Renal cortex interstitium (tissue), 11 donors: ENCODE results near the gene CCP110. TPM values are rescaled to one million over a fixed set of nuclear protein-coding genes. Genes with fewer than 3 reads are reported as not detected.

Experiments
- DNase-seq, 11 donors: peaks; one replicate each; pipeline ENCODE4 v3.0.0-alpha.2; 2013; ENCODE audit warnings: low read depth in 9 of 11, low spot score in 4 of 11; ENCODE audit errors: extremely low read depth in 1 of 11
- polyA plus RNA-seq, 3 donors: library from polyadenylated mRNA; unstranded; fragments of 120-200 nt; gene quantifications; one replicate each; pipeline ENCODE4 v1.2.1, GENCODE V29; 2013; ENCODE audit not compliant: insufficient read length in 3 of 3

CCP110 gene
- polyA plus RNA-seq, 3 donors = 22.8 to 37.1 (median 29.9) TPM

DNA sequence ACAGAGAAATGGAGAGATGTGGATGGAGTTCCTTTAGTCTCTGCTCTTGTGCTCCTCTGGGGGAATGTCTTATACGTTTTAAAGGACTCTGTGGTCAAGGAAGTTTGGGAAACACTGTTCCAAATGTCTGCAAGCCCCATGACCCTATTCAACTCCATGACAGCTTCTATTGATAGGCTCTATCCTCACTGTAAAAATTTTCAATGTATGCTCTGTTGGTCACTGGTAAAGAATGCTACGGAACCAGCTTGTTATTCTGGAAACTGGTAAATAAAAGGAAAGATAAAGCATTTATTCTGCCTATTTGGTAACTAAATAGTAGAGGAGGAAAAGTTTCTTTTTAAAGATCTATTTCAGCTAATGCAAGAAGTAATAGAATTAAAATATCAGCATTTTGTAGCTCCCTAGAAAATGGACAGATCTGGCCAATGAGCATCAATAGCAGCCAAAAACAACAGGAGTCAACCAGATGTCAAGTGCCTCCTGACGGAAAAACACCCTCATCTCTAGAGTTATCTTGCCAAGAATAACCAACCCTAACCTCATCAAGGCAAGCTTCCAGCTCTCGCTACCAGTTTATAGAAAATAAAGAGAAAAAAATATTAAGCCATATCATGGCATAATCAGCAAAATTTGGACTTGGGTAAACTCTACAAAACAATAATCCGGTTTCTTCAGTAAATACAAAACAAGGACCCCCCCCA lies 18.0 kb upstream of the CCP110 start:
- DNase-seq = no peak

DNA sequence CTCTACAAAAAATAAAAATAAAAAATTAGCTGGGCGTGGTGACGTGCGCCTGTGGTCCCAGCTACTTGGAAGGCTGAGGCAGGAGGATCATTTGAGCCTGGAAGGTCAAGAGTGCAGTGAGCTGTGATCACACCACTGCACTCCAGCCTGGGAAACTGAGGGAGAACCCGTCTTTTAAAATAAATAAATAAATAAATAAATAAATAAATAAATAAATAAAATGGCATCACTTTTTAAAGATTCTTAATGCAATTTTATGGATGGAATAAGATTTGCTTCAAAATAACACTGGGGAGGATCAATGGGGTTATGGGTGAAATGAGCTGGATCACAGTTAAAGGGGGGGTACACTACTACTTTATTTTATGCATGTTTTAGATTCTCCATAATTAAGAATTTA lies 16.8 kb upstream of the CCP110 start:
- no peak for DNase-seq

DNA sequence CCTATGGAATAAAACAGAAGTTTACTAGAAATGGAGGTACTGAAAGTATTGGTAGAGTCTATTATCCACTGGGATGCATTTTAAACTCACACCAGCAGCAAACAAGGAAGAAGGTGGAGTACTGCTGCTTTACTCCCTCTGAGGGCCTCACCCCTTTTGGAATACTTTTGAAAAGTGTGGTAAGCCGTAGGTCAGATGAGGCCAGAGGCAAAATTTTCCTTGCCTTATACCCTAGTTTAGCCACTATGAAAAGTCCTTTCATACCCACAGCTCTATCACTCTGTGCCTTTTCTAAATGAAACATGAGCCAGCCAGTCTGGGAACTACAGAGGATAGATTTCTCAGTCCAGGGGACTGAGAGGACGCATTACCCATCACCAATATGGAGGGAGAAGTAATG lies 15.9 kb upstream of the CCP110 start:
- no peak for DNase-seq

DNA sequence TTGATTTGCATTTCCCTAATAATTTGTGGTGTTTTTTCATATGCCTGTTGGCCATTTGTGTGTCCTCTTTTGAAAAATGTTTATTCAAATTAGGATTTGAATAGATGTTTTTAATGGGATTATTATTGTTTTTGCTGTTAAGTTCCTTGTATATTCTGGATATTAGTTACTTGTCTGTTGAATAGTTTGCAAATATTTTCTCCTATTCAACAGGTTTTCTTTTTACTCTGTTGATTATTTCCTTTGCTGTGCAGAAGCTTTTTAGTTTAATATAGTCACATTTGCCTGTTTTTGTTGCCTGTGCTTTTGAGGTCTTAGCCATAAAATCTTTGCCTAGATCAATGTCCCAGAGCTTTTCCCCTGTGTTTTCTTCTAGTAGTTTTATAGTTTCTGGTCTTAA lies 11.4 kb upstream of the CCP110 start:
- no peak for DNase-seq

DNA sequence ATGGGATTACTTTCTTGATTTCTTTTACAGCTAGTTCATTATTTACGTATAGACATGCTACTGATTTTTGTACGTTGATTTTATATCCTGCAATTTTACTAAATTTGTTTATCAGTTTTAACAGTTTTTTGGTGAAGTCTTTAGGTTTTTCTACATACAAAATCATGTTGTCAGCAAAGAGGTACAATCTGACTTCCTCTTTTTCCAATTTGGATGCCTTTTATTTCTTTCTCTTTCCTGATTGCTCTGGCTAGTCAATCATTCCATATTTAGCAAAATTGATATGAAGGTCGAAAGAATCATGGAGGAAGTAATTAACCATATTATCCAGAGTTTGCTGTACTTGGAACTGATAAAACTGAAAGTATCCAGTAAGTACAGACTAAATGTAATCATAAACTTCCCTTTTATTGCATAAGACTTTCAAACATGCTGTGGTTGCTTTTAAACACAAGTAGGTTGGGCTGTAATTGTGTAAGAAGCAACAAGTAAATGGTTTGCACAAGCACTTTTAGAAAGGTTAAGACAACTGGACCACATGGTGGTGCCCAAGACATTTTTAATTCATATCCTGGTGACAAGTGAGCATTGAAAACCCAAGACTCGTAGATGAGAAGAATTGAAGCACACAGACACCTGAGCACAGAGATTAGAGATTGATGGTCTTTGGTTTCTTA lies 10.2 kb upstream of the CCP110 start:
- no peak for DNase-seq

DNA sequence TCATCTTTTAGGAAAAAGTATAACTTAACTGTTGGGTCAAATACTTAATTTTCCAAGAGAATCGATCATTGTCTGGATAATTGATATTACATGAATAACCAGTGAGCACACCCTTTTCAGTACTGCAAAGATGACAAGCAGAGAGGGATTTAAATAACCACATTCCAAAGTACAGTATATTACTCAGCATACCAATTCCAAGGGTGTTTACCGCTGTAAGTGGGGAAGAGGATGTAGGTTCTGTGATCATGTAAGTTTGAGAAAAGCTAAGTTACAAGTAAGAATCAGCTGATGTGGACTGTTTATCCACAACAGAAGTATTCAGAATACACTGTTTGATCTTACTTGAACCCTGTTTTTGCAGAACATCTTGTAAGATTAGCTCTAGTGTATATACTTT lies 8.0 kb upstream of the CCP110 start:
- no peak for DNase-seq

DNA sequence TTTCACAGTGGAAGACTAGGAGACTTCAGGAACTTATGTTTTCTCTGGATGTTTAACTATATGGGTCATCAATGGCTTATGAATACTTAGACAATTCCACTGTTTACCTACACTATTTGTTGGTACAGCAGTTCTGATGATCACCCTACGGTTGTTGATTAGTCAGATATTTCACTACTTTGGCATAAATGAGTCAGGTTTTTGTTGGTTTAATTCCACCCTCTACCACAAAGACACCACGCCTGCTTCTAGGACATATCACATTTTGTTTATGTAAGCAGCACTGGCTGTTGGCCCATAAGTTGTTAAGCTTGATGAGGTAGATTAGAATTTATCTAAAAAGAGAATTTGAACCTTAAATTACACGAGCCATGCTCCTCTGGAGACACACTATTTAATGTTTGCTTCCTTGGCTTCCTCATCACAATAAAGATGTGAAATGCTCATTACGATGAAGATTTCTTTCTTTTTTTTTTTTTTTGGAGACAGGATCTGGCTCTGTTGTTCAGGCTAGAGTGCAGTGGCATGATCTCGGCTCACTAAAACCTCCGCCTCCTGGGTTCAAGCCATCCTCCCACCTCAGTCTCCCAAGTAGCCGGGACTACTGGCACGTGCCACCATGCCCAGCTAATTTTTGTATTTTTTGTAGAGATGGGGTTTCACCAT lies 6.2 kb upstream of the CCP110 start:
- DNase-seq = no peak

DNA sequence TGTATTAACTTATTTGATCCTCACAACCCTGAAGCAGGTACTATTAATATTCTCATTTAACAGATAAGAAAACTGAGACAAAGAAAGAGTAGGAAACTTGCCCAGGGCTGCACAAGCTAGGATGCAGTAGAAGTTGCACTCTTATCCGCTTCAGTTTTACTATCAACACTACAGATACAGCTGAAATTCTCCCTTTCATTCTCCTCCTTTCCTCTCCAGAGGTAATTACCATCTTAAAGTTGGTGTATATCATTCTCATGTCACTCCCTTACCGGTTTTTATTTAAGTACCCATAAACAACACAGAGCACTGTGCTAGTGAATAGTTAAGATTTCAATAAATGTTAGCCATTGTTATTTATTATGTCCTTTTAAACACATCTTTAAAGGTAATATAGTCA lies 5.4 kb upstream of the CCP110 start:
- DNase-seq = no peak

DNA sequence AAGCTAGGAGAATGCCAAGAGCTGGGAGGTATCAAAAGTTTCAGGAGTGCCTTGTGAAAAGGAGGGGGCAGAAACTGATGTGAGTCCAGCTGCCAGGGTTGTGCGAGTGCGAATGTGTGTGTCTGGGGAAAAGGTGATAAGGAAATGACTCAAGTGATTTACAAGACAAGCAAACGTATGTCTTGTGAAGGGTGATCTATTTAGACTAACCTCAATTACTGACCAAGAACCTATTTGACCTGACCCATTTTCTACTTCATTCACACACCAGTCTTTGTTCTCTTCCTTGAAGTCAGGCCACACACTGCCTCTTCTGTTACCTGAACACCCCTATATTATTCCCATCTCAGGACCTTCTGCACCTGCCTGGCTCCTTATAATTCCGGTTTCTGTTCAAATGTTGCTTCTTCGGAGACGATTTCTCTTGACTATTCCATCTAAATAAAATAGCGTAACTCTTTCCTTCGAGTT lies 2.8 kb upstream of the CCP110 start:
- DNase-seq = no peak

DNA sequence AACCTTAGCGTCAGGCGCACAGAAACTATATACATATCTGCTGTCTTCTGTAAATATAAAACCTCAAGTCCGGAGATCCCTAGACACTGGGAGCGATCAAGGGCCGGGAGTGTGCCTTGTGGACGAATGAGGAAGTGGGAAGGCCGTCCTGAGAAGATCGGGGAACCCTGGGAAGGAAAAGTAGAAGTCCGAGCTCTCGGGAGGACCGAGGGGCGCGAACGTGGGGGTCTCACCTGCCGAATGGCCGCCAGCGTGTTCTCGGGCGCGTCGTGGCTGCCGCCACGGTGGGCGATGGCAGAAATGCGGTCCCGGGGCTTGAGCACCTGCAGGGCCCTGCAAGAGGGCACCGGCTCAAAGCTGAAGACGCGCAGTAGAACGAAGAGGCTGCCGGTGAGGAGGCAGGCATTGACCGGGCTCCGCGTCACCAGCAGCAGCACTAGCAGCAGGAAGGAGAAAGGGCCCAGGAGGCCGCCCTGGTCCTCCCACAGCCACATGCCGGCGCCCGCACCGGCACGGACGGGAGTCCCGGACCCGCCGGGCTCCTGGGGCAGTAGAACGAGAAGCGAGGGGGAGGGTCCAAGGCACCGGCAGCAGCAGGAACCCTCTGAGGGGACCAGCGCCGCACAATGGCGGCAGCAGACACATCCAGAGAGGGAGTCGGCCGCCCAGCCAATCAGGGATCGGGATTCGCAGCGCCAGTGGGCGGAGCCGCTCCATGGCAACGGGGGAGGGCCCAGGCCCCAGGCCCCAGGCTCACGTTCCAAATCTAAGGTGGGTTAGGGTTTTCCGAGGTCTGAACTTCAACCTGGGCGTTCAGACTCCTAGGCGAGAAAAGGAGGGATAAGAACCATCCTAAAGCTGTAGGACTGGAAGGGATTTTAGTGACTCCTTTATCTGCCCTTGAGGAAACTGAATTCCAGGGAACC lies 2.0 kb upstream of the CCP110 start, which contains the start of gene GDE1:
TSS of gene GDE1 (minus strand) at position 628 of the 926 bp plus-strand sequence. CDS start at position 494, 134 bp downstream.
- peak; percentile 81 to 93 (median 89) for DNase-seq

DNA sequence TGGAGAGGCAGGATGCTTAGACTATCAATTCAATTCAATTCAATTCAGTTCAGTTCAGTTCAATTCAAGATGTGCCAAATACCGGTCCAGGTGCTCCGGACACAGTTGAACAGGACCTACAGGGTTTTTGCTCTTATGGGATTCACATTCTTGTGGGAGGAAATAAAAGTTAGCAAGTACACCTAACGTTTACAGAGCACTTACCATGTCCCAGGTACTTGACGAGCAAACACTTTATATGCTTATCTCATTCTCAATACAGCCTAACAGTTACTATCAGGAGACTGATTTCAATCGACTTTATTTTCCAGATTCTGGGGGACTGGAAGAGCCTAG lies 1.4 kb upstream of the CCP110 start:
- DNase-seq = no peak

DNA sequence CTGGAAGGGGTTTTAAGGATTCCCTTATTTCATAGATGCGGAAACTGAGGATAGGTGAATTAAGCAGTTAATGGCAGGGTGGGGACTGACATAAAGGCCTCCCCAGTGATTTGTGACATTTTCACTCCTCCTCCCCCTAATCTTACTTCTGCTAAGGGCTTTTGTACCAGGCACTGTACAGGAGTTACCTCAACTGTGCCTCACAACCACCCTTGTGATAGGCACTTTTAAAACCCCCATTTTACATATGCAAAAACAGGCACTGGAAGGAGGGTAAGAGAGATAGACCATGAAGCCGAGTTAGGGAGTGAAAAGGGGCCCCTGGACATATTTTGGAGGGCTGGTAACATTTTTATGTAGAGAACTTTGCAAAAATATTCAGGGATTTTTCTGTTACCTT lies 982 bp upstream of the CCP110 start:
- DNase-seq = no peak

DNA sequence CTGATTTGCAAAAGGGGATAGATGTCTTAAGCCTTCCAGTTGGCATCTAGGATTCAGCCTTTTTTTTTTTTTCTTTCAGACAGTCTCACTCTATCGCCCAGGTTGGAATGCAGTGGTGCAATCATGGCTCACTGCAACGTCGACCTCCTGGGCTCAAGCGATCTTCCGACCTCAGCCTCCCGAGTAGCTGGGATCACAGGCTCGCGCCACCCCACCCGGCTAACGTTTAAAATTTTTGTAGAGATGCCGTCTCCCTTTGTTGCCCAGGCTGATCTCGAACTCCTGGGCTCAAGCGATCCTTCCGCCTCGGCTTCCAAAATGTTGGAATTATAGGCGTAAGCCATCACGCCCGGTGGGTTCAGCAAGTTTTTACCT lies 571 bp upstream of the CCP110 start:
- no peak for DNase-seq

DNA sequence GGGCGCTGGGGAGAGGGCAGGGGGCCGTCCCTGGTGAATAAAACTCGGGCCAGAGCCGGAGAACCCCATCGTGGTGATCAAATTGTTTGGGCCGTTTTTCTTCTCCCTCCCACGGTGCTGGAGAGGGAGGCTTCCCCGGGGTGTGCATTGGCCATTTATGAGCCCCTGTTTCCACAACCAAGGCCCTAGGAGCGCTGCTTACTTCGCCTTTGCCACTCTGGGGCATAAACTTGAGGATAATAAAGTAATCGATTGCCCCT lies 544 bp downstream of the CCP110 start:
- DNase-seq = no peak

DNA sequence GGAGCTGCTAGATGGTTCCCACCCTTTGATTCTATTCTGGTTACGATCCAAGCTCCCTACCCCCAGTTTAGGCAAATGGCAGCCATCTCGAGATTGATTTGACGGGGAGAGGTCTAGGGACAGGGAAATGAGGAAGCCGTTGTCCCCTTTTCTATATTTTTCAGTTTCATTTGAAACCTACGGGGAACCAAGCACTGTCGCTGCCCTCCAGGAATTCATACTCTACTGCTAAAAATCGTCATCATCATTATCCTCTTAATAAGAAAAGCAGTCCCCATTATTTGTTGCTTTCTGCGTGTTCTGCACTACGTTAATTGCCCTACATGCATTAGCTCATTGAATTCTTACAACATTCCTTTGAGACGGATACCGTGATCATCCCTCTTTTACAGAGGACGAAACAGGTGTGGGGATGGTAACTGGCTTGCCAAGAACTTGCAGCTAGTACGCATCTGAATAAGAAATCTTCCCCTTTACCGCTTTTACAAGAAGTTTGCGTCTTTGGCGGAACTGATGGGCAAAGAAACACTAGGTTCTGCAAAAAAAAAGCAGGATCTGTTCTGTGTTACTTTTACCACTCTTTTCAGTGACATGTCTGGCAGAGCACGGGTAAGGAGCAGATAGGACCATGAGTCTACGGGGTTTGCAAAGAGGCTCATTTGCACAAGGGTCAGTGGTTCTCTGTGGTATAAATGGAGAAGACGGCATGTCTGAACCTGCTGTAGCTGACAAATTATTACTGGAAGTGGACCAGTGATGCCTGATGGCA lies 1.1 kb downstream of the CCP110 start:
- peak in 2 of 11 donors; percentile 15 to 42 for DNase-seq

DNA sequence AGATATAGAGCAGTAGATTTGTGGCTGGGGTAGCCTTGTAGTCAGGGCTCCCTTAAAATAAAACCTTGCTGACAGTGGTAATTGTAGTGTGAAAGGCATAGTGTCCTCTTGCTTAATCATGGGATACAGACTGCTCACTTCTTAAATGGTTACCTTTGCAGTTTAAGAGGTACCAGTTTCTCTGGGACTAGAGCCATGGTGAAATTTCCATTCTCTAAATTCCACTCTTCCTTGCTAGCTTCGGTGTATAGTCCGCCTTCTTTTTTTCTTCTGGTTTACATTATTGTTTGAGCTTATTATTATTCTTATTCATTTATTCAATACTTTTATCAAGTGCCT lies 1.6 kb downstream of the CCP110 start:
- DNase-seq = no peak

DNA sequence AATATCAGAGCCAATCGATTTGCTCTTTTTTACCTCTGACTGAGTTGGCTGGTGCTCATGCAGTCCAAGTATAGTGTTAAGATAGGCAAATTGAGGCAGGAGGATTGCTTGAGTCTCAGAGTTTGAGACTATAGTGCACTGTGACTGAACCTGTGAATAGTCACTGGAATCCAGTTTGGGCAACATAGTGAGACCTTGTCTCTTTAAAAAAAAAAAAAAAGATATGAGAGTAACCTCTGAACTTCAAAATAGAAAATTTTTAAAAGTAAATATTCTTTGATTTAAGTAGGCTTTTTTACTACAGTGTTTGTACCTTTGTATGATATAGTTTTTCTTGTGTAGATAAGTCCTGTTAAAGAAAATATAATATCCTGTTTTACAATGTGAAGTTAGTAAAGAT lies 3.4 kb downstream of the CCP110 start:
- DNase-seq = no peak

DNA sequence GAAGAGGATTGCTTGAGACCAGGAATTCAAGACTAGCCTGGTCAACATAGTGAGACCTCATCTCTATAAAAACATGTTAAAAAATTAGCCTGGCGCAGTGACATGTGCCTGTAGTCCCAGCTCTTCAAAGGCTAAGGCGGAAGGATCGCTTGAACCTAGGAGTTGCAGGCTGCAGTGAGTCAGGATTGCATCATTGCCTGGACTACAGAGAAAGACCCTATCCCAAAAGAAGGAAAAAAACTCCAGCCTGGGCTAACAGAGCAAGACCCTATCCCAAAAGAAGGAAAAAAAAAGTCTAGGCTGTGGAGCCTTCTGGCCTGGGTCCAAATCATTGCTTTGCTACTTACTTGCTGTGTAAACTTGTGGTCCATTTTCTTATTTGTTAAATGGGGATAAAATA lies 4.9 kb downstream of the CCP110 start:
- no peak for DNase-seq

DNA sequence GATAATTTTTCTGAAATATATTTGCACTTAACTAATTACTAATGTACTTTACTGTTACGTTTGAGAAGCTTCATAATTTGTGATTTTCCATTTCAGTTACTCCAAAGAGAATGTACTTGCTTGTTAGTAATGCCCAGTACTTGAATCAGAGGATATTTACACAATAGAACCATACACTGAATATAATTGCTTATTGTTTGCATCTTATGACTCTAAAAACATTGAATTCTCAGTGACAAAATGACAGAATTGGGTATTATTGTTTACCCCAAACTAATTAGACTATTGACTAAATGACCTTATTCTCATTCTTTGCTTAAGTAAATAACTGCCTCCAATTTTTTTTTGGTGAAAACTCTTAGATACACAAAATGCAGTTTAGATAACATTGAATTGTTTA lies 8.9 kb downstream of the CCP110 start:
- no peak for DNase-seq
